KMS-11 (cell line): ENCODE data around the gene MAPKBP1.

ENCODE experiments used
- H2AFZ ChIP-seq: fragments of 200-600 bp; sonication (generic); 2 replicates; pipeline ENCODE4 v1.6.1; 2016; ENCODE audit warnings: antibody characterized with exemption, mixed run types, low read depth
- H3K27ac ChIP-seq: fragments of 200-600 bp; sonication (generic); 2 replicates; pipeline ENCODE4 v1.6.1; 2016; ENCODE audit warnings: mild to moderate bottlenecking, mixed run types
- H3K27me3 ChIP-seq: fragments of 200-600 bp; sonication (generic); 2 replicates; pipeline ENCODE4 v1.6.1; 2017; ENCODE audit warnings: mild to moderate bottlenecking, low read depth, mixed run types, moderate library complexity; ENCODE audit not compliant: insufficient read depth
- H3K36me3 ChIP-seq: fragments of 200-600 bp; sonication (generic); 2 replicates; pipeline ENCODE4 v1.6.1; 2017; ENCODE audit warnings: mild to moderate bottlenecking, mixed run types; ENCODE audit not compliant: insufficient read depth
- H3K4me1 ChIP-seq: fragments of 200-600 bp; sonication (generic); 2 replicates; pipeline ENCODE4 v1.6.1; 2016; ENCODE audit warnings: mild to moderate bottlenecking, low read depth, mixed run types; ENCODE audit not compliant: poor library complexity, severe bottlenecking
- H3K4me2 ChIP-seq: fragments of 200-600 bp; sonication (generic); 2 replicates; pipeline ENCODE4 v1.7.0; 2016; ENCODE audit warnings: mild to moderate bottlenecking, mixed run types
- H3K4me3 ChIP-seq: fragments of 200-600 bp; sonication (generic); IDR thresholded peaks from 2 replicates; pipeline ENCODE4 v1.6.1; 2017; ENCODE audit warnings: low read depth, low read length, mixed read lengths; ENCODE audit not compliant: insufficient read depth
- H3K79me2 ChIP-seq: fragments of 200-600 bp; sonication (generic); 2 replicates; pipeline ENCODE4 v1.6.1; 2016; ENCODE audit warnings: low read depth, mixed run types; ENCODE audit not compliant: insufficient read depth
- H3K9ac ChIP-seq: fragments of 200-600 bp; sonication (generic); 2 replicates; pipeline ENCODE4 v1.6.1; 2016; ENCODE audit warnings: mild to moderate bottlenecking, mixed run types
- H4K20me1 ChIP-seq: fragments of 200-600 bp; sonication (generic); 2 replicates; pipeline ENCODE4 v1.6.1; 2016; ENCODE audit warnings: mild to moderate bottlenecking, mixed run types; ENCODE audit not compliant: insufficient read depth
- TF ChIP-seq, protein P1 (sequence below): fragments of 200-600 bp; sonication (generic); conservative IDR thresholded peaks from 2 replicates; pipeline ENCODE4 v1.6.1; 2017; ENCODE audit warnings: low read depth, mild to moderate bottlenecking, antibody characterized with exemption, low read length, moderate library complexity, mixed read lengths

MAPKBP1 gene

DNA sequence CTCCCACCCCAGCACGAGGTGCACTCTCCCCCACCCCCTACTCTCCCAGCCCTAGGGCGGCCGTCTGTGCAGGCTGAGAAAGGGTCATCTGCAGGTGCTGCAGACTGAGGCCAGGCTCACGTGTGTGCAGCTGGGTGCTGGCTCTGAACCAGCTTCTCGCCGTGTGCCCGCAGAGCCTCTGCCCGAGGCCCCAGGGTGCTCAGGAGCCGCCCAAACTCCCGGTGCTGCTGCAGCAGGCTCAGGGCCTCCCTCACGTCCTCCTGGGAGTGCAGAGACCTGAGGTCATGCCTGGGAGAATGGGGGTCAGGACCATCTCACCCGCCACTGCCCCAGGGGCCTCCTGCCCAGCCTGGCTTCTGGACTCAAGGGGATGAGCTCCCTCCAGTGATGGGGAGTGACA is 102.4 kb downstream of the MAPKBP1 start:
- H3K79me2 ChIP-seq, result no peaks in the 10 kb centered on the region
- no peaks in the 10 kb centered on the region for H3K4me1 ChIP-seq
- H3K4me3 ChIP-seq, result no peak overlapping the region
- peaks cover 32% of the 10 kb centered on the region for H3K27me3 ChIP-seq
- H3K9ac ChIP-seq, result no peak overlapping the region
- no peak overlapping the region for H3K27ac ChIP-seq
- no peaks in the 10 kb centered on the region for H3K36me3 ChIP-seq
- H3K4me2 ChIP-seq, result no peak overlapping the region
- H2AFZ ChIP-seq, result no peak overlapping the region
- no peaks in the 10 kb centered on the region for H4K20me1 ChIP-seq
- TF ChIP-seq, protein P1, sequence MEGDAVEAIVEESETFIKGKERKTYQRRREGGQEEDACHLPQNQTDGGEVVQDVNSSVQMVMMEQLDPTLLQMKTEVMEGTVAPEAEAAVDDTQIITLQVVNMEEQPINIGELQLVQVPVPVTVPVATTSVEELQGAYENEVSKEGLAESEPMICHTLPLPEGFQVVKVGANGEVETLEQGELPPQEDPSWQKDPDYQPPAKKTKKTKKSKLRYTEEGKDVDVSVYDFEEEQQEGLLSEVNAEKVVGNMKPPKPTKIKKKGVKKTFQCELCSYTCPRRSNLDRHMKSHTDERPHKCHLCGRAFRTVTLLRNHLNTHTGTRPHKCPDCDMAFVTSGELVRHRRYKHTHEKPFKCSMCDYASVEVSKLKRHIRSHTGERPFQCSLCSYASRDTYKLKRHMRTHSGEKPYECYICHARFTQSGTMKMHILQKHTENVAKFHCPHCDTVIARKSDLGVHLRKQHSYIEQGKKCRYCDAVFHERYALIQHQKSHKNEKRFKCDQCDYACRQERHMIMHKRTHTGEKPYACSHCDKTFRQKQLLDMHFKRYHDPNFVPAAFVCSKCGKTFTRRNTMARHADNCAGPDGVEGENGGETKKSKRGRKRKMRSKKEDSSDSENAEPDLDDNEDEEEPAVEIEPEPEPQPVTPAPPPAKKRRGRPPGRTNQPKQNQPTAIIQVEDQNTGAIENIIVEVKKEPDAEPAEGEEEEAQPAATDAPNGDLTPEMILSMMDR, result no peak
